HL-60 (cell line): ENCODE results near the gene TMEM178A.

Experiments
- DNase-seq, 2 experiments: peaks; one replicate each; pipeline ENCODE4 v3.0.0-alpha.2; 2010 to 2020; ENCODE audit warnings: low read depth in 1 of 2, low spot score in 1 of 2
- H3K27ac ChIP-seq: fragments of 250-450 bp; sonication (Bioruptor Pico); replicated peaks from 2 replicates; pipeline ENCODE4 v1.5.1; 2020; ENCODE audit warnings: mild to moderate bottlenecking, moderate library complexity
- H3K27me3 ChIP-seq: fragments of 250-450 bp; sonication (Bioruptor Pico); 2 replicates; pipeline ENCODE4 v1.5.1; 2021; ENCODE audit warnings: mild to moderate bottlenecking, moderate library complexity; ENCODE audit not compliant: insufficient read depth, poor library complexity, severe bottlenecking
- H3K4me3 ChIP-seq: replicated peaks from 2 replicates; pipeline ENCODE4 v1.5.1; 2011; ENCODE audit warnings: mild to moderate bottlenecking, control low read depth, low read length; ENCODE audit not compliant: insufficient read depth
- CTCF ChIP-seq: IDR thresholded peaks from one replicate; pipeline ENCODE4 v1.5.1; 2011; ENCODE audit warnings: low read length, control low read depth, inconsistent platforms; ENCODE audit not compliant: insufficient read depth
- GABPA ChIP-seq: IDR thresholded peaks from 2 replicates; pipeline ENCODE4 v1.6.1; 2012; ENCODE audit warnings: low read depth
- POLR2AphosphoS5 ChIP-seq: IDR thresholded peaks from 2 replicates; pipeline ENCODE4 v1.6.1; 2012; ENCODE audit warnings: low read depth
- REST ChIP-seq: IDR thresholded peaks from 2 replicates; pipeline ENCODE4 v1.6.1; 2012; ENCODE audit warnings: low read depth; ENCODE audit not compliant: insufficient replicate concordance
- SPI1 ChIP-seq: IDR thresholded peaks from 2 replicates; pipeline ENCODE4 v1.6.1; 2012; ENCODE audit warnings: low read depth, mild to moderate bottlenecking, borderline replicate concordance

The TMEM178A gene

GRCh38 chr2:39673018-39673417 lies 7.3 kb downstream of the TMEM178A start:
- H3K27me3 ChIP-seq = no peaks in the 10 kb centered on the region
- TF ChIP-seq REST = no peak
- no peak for TF ChIP-seq SPI1
- TF ChIP-seq CTCF = no peak
- no peak for TF ChIP-seq POLR2AphosphoS5
- no peak for TF ChIP-seq GABPA
- no peak overlapping the region for H3K4me3 ChIP-seq
- no peak overlapping the region for H3K27ac ChIP-seq
- DNase-seq = no peak

GRCh38 chr2:39676342-39676741 lies 10.6 kb downstream of the TMEM178A start:
- H3K27me3 ChIP-seq = no peaks in the 10 kb centered on the region
- no peak for DNase-seq
- no peak overlapping the region for H3K27ac ChIP-seq
- H3K4me3 ChIP-seq = no peak overlapping the region
- no peak for TF ChIP-seq SPI1
- TF ChIP-seq GABPA = no peak
- no peak for TF ChIP-seq CTCF
- TF ChIP-seq REST = no peak
- no peak for TF ChIP-seq POLR2AphosphoS5

GRCh38 chr2:39678170-39678569 lies 12.5 kb downstream of the TMEM178A start:
- TF ChIP-seq GABPA (no peak), REST (no peak), SPI1 (no peak), CTCF (no peak), POLR2AphosphoS5 (no peak)
- H3K27me3 ChIP-seq = no peaks in the 10 kb centered on the region
- no peak overlapping the region for H3K4me3 ChIP-seq
- H3K27ac ChIP-seq = no peak overlapping the region
- no peak for DNase-seq
